NCI-H2196 (cell line): Measurements from ENCODE around the gene TMPRSS9.

ENCODE experiments used
- DNase-seq: peaks from one replicate; lab custom pipeline; 2025; ENCODE audit not compliant: unreplicated experiment; lab: John Stamatoyannopoulos, UW

TMPRSS9 gene

GRCh38 chr19:2432131-2432848 is 72.2 kb downstream of the TMPRSS9 start:
- no peak for DNase-seq

- DNase-seq = no peak
Observed at GRCh38 chr19:2433854-2434253, 73.8 kb downstream of the TMPRSS9 start.

DNA sequence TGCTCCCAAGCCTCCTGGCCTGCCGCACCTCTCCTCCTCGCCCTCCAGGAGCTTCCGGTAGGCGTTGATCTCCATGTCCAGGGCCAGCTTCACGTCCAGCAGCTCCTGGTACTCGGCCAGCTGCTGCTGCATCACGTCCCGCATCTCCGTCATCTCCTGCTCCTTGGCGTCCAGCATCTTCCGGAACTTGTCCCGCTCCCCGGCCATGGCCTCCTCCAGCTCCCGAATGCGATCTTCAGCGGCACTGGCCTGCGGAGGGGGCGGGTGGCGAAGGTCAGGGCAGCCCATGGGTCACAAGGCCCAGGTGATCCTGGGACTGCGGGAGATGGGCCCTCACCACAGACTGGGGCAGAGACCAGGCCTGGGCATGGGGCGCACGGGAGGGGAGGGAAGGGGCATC is 74.2 kb downstream of the TMPRSS9 start:
- DNase-seq = no peak

DNA sequence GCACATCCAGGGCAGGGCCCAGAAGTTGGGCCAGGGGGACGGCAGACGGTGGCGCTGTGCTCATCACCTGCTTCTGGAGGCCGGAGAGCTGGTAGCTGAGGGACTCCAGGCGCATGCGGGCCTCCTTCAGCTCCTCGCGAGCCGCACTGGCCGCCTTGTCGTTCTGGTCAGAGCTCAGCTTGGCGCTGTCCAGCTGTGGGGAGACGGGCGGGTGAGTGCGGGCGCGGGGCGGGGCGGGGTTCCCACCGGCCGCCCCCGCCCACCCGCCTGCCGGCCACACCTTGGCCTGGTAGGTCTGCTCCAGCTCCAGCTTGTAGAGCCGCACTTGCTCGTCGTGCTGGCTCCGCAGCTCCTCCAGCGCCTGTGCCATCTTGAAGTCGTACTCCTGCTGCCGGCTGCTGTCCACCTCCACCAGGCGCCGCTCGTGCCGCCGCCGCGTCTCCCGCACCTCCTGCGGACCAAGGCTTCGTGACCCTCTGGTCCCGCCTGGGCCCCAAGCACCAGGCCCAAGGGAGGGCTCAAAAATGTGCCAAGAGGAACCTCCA is 74.7 kb downstream of the TMPRSS9 start:
- no peak for DNase-seq

GRCh38 chr19:2436384-2436783 is 76.3 kb downstream of the TMPRSS9 start:
- DNase-seq = no peak

DNA sequence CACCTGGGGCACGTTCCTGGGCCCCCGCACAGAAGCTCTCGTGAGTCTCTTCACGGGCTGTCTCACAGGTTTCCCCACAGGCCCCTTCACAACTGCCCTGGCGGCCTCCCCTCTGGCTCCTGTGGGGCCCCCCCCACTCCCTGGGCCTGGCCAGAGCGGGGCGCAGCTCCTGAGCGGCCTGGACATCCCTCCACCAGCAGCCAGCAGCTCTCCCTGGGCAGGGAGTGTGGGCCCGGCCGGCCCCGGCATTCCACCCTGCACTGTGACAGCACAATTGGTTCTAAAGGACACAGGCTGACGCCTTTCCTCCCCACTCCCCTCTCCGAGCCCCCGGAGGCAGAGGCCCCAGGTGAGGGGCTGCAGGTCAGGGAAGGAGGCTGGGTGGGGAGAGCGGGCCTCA is 76.9 kb downstream of the TMPRSS9 start:
- DNase-seq = no peak

DNA sequence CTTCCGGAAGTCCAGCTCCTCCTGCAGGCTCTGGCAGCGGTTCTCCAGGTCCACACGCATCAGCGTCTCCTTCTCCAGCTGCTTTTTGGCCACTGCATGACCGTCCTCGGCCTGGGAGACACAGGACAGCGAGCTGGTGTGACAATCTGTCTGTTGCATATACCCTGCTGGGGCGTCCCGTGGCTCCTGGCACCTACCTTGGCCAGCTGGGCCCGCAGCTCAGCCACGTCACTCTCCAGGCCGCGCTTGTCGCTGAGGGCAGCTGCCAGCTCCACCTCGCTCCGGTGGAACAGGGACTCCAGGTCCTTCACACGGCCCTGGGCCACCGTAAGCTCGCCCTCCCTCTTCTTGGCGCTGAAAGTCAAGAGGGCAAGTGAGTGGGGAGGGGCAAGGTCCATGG is 78.1 kb downstream of the TMPRSS9 start:
- DNase-seq = no peak

DNA sequence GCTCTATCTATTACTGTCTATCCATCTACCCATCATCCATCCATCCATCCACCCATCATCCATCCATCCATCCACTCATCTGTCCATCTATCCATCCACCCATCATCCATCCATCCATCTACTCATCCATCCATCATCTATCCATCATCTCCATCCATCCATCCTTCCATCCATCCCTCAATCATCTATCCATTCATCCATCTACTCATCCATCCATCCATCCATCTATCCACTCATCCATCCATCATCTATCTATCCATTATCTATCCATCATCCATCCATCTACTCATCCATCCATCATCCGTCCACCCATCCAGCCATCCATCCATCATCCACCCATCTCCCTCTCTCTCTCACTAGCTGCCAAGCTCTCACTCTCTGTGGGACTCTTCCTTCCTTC is 80.5 kb downstream of the TMPRSS9 start:
- DNase-seq = no peak

DNA sequence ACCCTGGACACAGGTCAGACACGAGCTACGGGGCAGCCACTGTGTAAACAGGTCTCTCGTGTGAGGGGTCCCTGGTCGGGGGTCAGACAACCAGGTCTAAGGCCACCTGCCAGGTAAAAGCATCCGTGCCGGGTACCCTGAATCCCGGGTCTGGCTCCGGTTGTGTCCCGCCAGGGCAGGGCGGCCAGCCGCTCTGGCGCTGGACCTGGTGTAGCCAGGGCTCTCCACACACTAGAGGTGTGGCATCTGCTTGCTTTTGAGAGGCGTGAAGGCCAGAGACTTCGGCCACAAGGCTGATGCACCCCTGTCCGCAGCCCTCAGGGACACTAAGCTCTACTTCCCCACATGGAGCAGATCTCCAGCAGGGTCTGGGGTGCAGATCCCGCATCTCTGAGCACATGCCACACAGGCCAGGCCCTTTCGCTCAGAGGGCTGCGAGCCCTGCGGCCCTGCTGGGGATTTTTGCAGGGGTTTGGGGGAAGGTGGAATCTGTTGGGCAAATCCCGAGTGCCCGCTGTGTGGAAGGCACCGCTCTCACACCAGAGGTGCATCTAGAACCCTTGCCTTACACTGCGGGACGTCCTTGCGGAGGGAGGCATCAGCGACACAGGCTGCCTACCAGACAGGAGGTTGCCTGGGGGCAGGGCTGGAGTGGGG is 81.2 kb downstream of the TMPRSS9 start:
- DNase-seq = no peak

- DNase-seq = no peak
Observed at GRCh38 chr19:2443116-2443784, 83.2 kb downstream of the TMPRSS9 start.

- DNase-seq = no peak
Observed at GRCh38 chr19:2443785-2444182, 83.7 kb downstream of the TMPRSS9 start.

GRCh38 chr19:2444251-2445002 is 84.4 kb downstream of the TMPRSS9 start:
- DNase-seq = no peak

DNA sequence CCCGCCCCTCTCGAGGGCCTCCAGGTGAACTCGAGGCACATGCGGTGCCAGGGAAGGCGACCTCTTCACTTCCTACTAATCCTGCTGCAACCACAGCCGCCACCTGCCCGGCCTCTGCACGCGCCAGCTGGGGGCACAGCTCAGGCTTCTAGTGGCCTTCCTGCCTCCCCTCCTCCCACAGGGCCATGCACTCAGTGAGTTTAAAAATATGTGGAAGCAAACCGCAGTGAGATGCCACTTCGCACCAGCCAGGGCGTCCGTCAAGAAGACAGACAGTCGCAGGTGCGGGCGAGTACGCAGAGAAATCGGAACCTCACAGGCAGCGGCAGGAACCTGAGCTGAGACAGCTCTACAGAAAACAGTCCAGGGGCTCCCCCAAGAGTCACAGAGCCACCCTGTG is 86.3 kb downstream of the TMPRSS9 start:
- DNase-seq = peak; percentile 43

- DNase-seq = no peak
Observed at GRCh38 chr19:2449019-2449418, 89.0 kb downstream of the TMPRSS9 start.

DNA sequence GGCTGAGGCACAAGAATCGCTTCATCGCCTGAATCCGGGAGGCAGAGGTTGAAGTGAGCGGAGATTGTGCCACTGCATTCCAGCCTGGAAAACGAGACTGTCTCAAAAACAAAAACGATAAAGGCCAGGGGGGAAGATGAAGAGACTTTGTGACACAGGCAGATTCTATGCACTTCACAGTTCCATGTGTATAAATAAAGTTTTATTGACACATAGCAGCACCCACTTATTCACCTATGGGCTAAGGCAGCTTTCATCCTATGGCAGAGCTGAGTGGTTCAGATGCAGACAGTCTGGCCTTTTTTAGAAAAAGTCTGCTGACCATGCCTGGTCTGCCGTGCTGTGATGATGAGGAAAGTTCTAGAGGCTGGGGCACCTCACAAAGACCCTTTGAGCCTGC is 91.1 kb downstream of the TMPRSS9 start:
- DNase-seq = no peak

DNA sequence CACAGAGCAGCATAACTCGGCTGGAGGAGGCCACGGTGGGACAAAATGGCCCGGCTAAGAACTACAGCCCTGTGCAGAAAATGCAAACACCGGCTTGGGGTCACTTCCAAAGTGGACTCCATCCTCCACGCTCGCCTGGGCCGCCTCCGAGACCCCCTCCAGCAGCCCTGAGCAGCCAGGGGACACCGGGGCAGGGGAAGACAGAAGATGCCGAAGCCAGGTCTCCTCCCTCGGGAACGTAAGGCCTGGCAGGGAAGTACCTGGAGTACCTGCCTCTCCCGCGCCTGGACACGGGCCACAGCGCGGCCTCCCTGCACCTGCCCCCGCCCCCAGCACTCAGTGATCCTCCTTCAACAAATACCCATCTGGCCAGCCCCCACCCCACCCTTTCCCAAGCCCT is 91.7 kb downstream of the TMPRSS9 start:
- DNase-seq = no peak

- DNase-seq = no peak
Observed at GRCh38 chr19:2453431-2454025, 93.5 kb downstream of the TMPRSS9 start.

GRCh38 chr19:2454199-2454961 is 94.3 kb downstream of the TMPRSS9 start:
- DNase-seq = no peak

DNA sequence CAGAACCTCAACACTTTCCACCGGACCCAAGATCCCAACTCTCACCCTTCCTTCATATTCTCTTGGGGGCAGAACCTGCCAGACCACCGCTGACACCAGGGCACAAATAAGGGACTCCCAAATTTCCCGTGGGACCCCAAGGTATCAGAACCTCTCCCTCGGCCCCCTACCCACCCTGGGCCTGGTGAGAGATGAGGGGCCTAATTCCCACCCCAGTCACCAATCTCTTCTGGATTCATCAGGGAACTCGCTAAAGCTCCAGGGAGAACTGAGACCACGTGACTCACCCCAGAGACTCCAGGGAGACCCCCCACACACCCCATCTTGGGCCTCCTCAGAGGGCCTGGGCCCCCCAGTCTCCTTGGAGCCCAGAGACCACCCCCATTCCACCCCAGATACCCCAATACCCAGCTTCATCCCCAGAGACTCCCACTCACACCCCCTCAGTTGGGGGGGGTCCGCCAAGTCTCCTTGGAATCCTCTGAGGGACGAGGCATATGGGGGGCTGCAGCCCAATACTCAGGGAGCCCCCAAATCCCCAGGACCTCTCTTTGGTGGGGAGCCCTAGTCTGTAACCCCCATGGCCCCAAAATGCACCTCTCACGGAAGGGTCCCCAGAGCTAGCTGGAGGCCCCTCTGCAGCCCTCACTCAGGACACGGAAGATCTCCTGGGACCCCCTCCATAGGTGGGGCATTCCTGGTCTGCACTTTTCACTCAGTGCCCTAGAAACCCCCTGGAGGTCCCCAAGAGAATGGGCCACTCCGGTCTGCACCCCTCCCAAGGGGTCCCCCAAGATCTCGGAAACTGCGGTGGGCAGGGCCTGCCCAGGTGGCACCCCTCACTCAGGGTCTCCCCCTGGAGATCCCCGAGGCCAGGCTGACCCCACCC is 95.1 kb downstream of the TMPRSS9 start:
- no peak for DNase-seq
